Neural cell (in vitro differentiated cells): ENCODE data around the gene DUOXA1.

Source experiments
- CTCF ChIP-seq: fragments of 450-650 bp; IDR thresholded peaks from 2 replicates; pipeline ENCODE4 v1.5.1; 2014; ENCODE audit warnings: antibody characterized with exemption, mild to moderate bottlenecking, moderate library complexity; ENCODE audit not compliant: poor library complexity, severe bottlenecking
- EP300 ChIP-seq: fragments of 450-650 bp; conservative IDR thresholded peaks from 2 replicates; pipeline ENCODE4 v1.6.1; 2014; ENCODE audit warnings: antibody characterized with exemption, mild to moderate bottlenecking, moderate library complexity; ENCODE audit not compliant: poor library complexity, severe bottlenecking
- EZH2 ChIP-seq: fragments of 200-600, 300-800 bp; shearing (Covaris generic), sonication (generic); IDR thresholded peaks from 2 replicates; pipeline ENCODE4 v1.6.1; 2014; ENCODE audit warnings: antibody characterized with exemption, low read length, borderline replicate concordance, mild to moderate bottlenecking; ENCODE audit not compliant: insufficient read depth, poor library complexity, severe bottlenecking
- POLR2AphosphoS5 ChIP-seq: IDR thresholded peaks from 2 replicates; pipeline ENCODE4 v1.6.1; 2012
- RAD21 ChIP-seq: fragments of 450-650 bp; conservative IDR thresholded peaks from 2 replicates; pipeline ENCODE4 v1.6.1; 2014; ENCODE audit warnings: antibody characterized with exemption, mild to moderate bottlenecking, moderate library complexity
- REST ChIP-seq: IDR thresholded peaks from 2 replicates; pipeline ENCODE4 v1.6.1; 2012; ENCODE audit warnings: borderline replicate concordance
- SMC3 ChIP-seq: fragments of 450-650 bp; conservative IDR thresholded peaks from 2 replicates; pipeline ENCODE4 v1.6.1; 2014; ENCODE audit warnings: antibody characterized with exemption, mild to moderate bottlenecking, moderate library complexity; ENCODE audit not compliant: poor library complexity
- TAF1 ChIP-seq: IDR thresholded peaks from 2 replicates; pipeline ENCODE4 v1.6.1; 2012; ENCODE audit warnings: low read depth

GRCh38 chr15:45121706-45122417 is 7.8 kb downstream of the DUOXA1 start:
- TF ChIP-seq EP300 (no peak), REST (no peak), CTCF (no peak), EZH2 (no peak), SMC3 (no peak), POLR2AphosphoS5 (no peak), TAF1 (no peak), RAD21 (no peak)
